NB4 (cell line): Measurements from ENCODE around the gene CAMK2N1.

Source experiments
- MYC ChIP-seq: IDR thresholded peaks from 2 replicates; pipeline ENCODE4 v1.6.1; 2011; ENCODE audit warnings: low read depth, low read length
- POLR2A ChIP-seq: IDR thresholded peaks from 2 replicates; pipeline ENCODE4 v1.6.1; 2011; ENCODE audit warnings: mild to moderate bottlenecking; ENCODE audit not compliant: insufficient read length; ENCODE audit errors: extremely low read depth
- TF ChIP-seq, protein P1 (sequence below): IDR thresholded peaks from one replicate; pipeline ENCODE4 v1.5.1; 2012; ENCODE audit warnings: low read depth, low read length
- TF ChIP-seq, protein P2 (sequence below): IDR thresholded peaks from 2 replicates; pipeline ENCODE4 v1.6.1; 2011; ENCODE audit warnings: low read depth, low read length

DNA sequence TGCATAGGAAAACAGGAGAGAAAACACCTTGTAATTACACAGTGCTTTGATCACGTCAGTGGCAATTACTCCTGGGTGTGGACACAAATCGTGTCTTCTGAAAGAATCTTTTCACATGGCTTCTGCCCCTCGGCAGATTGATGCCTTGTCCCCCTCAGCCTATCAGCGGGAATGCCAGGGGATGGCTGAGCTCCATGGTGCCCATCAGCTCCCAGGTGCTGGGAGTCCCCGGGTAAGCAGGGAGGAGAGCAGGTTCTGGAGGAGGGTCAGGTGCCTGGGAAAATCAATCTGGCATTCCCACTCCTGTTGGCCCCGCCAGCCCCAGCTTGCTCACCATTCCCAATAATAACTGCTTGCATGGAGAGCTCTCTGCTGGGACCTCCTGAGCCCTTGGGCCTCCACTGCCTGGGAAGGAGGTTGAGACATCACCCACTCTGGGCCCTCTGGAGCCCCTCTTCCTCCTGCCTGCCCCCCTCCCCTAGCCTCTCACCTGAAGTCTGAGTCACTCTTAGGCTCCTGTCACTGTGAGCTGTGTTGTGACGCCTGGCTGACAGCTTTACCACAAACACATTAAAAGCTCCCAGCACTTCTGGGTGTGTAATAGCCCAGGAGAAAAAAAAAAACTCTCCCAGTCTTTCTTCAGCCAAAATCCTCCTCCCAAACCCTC is 4.9 kb downstream of the CAMK2N1 start:
- TF ChIP-seq, protein P1, sequence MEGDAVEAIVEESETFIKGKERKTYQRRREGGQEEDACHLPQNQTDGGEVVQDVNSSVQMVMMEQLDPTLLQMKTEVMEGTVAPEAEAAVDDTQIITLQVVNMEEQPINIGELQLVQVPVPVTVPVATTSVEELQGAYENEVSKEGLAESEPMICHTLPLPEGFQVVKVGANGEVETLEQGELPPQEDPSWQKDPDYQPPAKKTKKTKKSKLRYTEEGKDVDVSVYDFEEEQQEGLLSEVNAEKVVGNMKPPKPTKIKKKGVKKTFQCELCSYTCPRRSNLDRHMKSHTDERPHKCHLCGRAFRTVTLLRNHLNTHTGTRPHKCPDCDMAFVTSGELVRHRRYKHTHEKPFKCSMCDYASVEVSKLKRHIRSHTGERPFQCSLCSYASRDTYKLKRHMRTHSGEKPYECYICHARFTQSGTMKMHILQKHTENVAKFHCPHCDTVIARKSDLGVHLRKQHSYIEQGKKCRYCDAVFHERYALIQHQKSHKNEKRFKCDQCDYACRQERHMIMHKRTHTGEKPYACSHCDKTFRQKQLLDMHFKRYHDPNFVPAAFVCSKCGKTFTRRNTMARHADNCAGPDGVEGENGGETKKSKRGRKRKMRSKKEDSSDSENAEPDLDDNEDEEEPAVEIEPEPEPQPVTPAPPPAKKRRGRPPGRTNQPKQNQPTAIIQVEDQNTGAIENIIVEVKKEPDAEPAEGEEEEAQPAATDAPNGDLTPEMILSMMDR: no peak
- TF ChIP-seq MYC: no peak
- no peak for TF ChIP-seq POLR2A
- TF ChIP-seq, protein P2, sequence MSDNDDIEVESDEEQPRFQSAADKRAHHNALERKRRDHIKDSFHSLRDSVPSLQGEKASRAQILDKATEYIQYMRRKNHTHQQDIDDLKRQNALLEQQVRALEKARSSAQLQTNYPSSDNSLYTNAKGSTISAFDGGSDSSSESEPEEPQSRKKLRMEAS: no peak
